ENCODE data around the gene STIM1. TPM values are rescaled to one million over a fixed set of nuclear protein-coding genes. Genes with fewer than 3 reads are reported as not detected.
A peak's percentile ranks its signal among the peaks of the same experiment; 100 is the strongest.

The STIM1 gene
- total RNA-seq, 2 experiments from 2014 or later = 55.9 to 61.1 TPM

DNA sequence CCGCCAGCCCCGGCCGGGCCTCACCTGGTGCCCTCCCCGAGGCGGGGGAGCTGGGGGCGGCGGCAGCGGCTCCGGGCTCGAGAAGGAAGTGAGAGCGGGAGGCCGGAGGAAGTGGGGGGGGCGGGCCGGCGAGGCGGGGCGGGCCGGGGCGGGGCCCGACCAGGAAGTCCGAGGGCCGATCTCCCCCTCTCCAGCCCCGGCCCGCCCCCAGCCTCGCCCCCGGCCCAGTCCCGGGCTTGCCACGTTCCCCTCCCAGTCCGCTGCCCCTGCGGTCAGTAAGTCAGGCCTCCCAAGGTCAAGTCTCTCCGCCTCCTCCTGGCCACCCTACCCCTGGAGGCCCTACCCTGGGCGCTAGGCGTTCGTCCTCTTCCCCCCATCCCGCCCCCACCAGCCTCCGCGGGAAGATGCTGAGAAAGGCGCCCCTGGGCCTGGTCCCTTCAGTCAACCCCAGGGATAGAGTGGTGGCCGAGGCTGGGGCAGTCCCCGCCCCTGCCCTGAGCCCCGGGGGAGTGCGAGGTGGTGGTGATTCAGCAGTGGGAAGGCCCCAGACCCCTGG, 14.5 kb upstream of the STIM1 start, which contains the start of gene RHOG:
RHOG (minus strand) TSS at position 90 of the 556 bp plus-strand sequence. CDS start 12,821 bp downstream, outside the sequence.
- Mint-ChIP-seq H3K27me3 (no peaks in the 10 kb centered on the region), H3K36me3 (peaks cover 27% of the 10 kb centered on the region), H3K9me3 (no peaks in the 10 kb centered on the region), H3K27ac (peak within 1 kb of the TSS; percentile 93), H3K4me1 (ENCODE audit: low read depth) (peaks cover 46% of the 10 kb centered on the region), H3K4me3 (peak within 1 kb of the TSS; percentile 92)
- ChIA-PET CTCF (interaction anchor here (0.6 to 23.7 kb wide), 18 partner anchors 8 to 256 kb away, joined by 3 to 756 read pairs (median 4); partner anchors contain the start of genes NUP98, PGAP2, RRM1 and STIM1), POLR2A (interaction anchor here (0.6 to 5.7 kb wide), 24 partner anchors 8 to 255 kb away, joined by 3 to 124 read pairs (median 4); partner anchors contain the start of genes NUP98, RRM1 and STIM1)
- intact Hi-C loops (cut with micrococcal nuclease) = loop anchor here (1.0 kb wide), 4 partner anchors 13 to 253 kb away; partner anchors contain the start of genes NUP98 and RRM1
- DNase-seq = no peak

DNA sequence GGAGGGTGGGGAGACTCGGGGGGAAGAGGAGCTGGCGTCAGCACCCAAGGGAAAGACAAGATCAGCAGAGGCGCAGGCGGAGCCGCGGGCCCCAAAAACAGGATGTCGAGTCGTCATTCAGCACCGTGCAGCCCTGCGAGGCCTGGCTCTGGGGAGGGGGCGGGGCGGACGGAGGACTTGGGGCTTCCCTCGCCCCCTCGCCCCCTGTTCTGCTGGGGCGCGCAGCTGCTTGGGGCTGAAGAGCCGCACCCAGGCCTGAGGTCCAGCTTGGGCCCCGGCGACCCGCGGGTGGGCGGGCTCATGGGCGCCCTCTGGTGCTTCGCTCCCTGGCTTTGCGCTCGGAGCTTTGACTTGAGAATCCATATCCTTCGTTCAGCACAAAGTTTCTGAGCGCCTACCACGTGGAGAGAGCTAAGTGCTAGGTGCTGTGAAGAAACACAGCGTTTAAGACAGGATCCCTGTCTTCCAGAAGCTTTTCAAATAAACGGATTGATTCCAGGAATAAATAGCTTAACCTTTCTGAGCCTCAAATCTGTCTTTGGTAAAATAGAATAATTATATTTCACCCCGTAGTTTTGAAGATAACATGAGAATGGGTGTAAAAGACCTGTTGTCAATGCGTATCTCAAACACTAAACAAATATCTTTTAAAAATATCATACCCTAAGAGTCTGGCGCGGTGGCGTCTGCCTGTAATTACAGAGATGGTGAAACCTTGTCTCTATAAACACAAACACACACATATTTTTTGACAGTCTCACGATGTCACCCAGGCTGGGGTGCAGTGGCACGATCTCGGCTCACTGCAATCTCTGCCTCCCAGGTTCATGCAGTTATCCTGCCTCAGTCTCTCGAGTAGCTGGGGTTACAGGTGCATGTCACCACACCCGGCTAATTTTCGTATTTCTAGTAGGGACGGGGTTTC, 13.8 kb upstream of the STIM1 start:
- peaks cover 42% of the 10 kb centered on the region for H3K4me1 Mint-ChIP-seq (ENCODE audit: low read depth)
- DNase-seq = peak; percentile 97
- ChIA-PET CTCF (interaction anchor here (0.6 to 23.7 kb wide), 25 partner anchors 9 to 255 kb away, joined by 3 to 756 read pairs (median 4); partner anchors contain the start of genes NUP98, PGAP2, RRM1 and STIM1), POLR2A (interaction anchor here (0.5 to 5.7 kb wide), 24 partner anchors 7 to 287 kb away, joined by 3 to 124 read pairs (median 5); partner anchors contain the start of genes NUP98, RRM1 and STIM1)
- peak overlapping the region; percentile 93 for H3K27ac Mint-ChIP-seq
- peaks cover 27% of the 10 kb centered on the region for H3K36me3 Mint-ChIP-seq
- no peaks in the 10 kb centered on the region for H3K27me3 Mint-ChIP-seq
- H3K4me3 Mint-ChIP-seq = peak overlapping the region; percentile 76
- H3K9me3 Mint-ChIP-seq = no peaks in the 10 kb centered on the region
- intact Hi-C loops (cut with micrococcal nuclease) = loop anchor here (1.0 kb wide), 4 partner anchors 13 to 253 kb away; partner anchors contain the start of genes NUP98 and RRM1

DNA sequence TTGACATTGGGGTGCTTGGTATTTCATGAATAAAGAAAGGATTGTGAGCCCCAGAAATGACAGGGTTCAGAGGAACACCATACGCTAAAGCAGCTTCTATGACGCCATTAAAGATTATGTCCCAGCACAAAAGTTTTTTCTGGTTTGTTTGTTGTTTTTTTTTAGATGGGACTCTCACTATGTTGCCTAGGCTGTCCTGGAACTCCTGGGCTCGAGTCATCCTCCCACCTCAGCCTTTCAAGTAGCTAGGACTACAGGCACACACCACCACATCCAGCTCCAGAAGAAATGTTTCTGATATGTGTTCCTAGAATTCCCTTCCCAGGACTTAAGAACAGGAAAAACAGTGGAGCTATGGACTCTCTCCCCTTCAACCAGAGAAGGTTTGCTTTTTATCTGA, 12.1 kb upstream of the STIM1 start:
- Mint-ChIP-seq H3K27me3 (no peaks in the 10 kb centered on the region), H3K36me3 (peaks cover 20% of the 10 kb centered on the region), H3K4me1 (ENCODE audit: low read depth) (peaks cover 33% of the 10 kb centered on the region), H3K9me3 (no peaks in the 10 kb centered on the region), H3K4me3 (no peak overlapping the region), H3K27ac (peak overlapping the region; percentile 64)
- ChIA-PET POLR2A (interaction anchor here (1.1 to 1.5 kb wide), 2 partner anchors 10 to 18 kb away, joined by 3 to 16 read pairs; no protein-coding TSS in a partner anchor), CTCF (interaction anchor here (10.6 to 23.7 kb wide), 2 partner anchors 8 to 227 kb away, joined by 245 to 756 read pairs; partner anchors contain the start of gene STIM1)
- no peak for DNase-seq
- intact Hi-C loops (cut with micrococcal nuclease) = no loop called here

DNA sequence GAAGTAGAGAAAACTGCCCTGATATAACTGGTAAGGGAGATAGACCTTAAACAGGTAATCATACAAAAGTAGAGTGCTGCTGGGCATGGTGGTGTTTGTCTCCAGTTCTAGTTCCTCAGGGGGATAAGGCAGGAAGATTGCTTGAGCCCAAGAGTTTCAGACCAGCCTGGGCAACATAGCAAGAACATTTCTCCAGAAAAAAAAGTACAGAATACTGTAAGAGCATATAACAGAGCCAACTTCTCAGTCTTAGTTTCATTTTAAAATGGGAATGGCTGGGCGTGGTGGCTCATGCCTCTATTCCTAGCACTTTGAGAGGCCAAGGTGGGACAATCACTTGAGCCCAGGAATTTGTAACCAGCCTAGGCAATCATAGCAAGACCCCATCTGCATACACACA, 10.2 kb upstream of the STIM1 start:
- ChIA-PET CTCF (interaction anchor here (1.0 to 23.7 kb wide), 4 partner anchors 6 to 225 kb away, joined by 4 to 756 read pairs (median 125); partner anchors contain the start of gene STIM1), POLR2A (interaction anchor here (1.6 kb wide), 1 partner anchor 10 kb away, joined by 5 read pairs; the partner anchor contains the start of gene STIM1)
- H3K4me1 Mint-ChIP-seq (ENCODE audit: low read depth) = peaks cover 36% of the 10 kb centered on the region
- H3K36me3 Mint-ChIP-seq = peaks cover under 1% of the 10 kb centered on the region
- H3K27me3 Mint-ChIP-seq = no peaks in the 10 kb centered on the region
- H3K9me3 Mint-ChIP-seq = no peaks in the 10 kb centered on the region
- intact Hi-C loops (cut with micrococcal nuclease) = no loop called here
- no peak for DNase-seq
- no peak overlapping the region for H3K27ac Mint-ChIP-seq
- H3K4me3 Mint-ChIP-seq = no peak overlapping the region

DNA sequence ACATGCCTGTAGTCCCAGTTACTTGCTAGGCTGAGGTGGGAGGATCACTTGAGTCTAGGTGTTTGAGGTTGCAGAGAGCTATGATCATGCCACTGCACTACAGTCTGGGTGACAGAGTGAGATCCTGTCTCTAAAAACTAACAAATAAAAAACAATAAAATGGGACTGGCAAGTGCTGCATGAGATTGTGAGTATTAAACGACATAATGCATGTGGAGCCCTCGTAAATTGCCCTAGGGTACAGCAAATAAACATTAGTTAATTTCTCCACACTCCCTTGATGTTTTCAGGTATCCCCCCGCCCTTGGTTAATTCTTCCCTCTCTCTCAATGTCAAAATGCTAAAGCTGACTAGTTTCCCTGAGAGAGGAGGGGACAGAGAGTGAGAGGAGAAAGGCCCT, 9.8 kb upstream of the STIM1 start:
- no peak overlapping the region for H3K4me3 Mint-ChIP-seq
- no peaks in the 10 kb centered on the region for H3K9me3 Mint-ChIP-seq
- peaks cover 36% of the 10 kb centered on the region for H3K4me1 Mint-ChIP-seq (ENCODE audit: low read depth)
- no peak for DNase-seq
- H3K27me3 Mint-ChIP-seq = no peaks in the 10 kb centered on the region
- ChIA-PET CTCF (interaction anchor here (1.0 to 23.7 kb wide), 3 partner anchors 9 to 224 kb away, joined by 4 to 756 read pairs (median 5); no protein-coding TSS in a partner anchor), POLR2A (interaction anchor here (1.6 kb wide), 1 partner anchor 9 kb away, joined by 5 read pairs; the partner anchor contains the start of gene STIM1)
- H3K27ac Mint-ChIP-seq = no peak overlapping the region
- H3K36me3 Mint-ChIP-seq = no peaks in the 10 kb centered on the region
- intact Hi-C loops (cut with micrococcal nuclease) = no loop called here

DNA sequence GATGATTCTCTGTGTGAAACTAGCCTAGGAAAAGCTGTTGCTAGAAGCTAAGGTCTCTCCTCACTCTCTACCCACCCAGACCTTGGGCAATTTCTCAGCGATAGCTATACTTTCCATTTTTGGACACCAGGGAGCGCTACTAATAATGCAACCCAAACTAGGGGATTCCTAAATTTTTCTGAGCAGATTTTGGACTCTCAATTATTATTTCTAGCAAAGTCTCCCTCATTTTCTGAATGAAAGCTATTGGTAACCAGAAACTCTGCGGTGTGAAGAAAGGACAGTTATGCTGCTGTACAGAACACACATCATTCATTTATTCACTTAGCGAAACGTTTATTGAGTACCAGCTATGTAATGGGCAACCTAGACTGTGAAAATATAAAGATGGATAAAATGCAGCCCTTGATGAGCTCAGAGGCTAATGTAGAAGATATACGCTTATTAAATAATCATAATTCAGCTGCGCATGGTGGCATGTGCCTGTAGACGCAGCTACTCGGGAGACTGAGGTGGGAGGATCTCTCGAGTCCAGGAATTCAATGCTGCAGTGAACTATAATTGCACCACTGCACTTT, 6.1 kb upstream of the STIM1 start:
- intact Hi-C loops (cut with micrococcal nuclease) = loop anchor here (1.0 kb wide), 1 partner anchor 223 kb away; no protein-coding TSS in a partner anchor
- H3K4me1 Mint-ChIP-seq (ENCODE audit: low read depth) = peaks cover 37% of the 10 kb centered on the region
- H3K36me3 Mint-ChIP-seq = no peaks in the 10 kb centered on the region
- POLR2A ChIA-PET = interaction anchor here (0.7 to 2.9 kb wide), 3 partner anchors 9 to 223 kb away, joined by 3 to 8 read pairs (median 3); partner anchors contain the start of gene RHOG
- H3K27me3 Mint-ChIP-seq = no peaks in the 10 kb centered on the region
- DNase-seq = peak; percentile 42
- CTCF ChIA-PET = interaction anchor here (0.7 to 23.7 kb wide), 58 partner anchors 8 to 256 kb away, joined by 3 to 756 read pairs (median 4); partner anchors contain the start of genes NUP98 and RHOG
- no peaks in the 10 kb centered on the region for H3K9me3 Mint-ChIP-seq
- H3K27ac Mint-ChIP-seq = peak overlapping the region; percentile 34
- H3K4me3 Mint-ChIP-seq = no peak overlapping the region

DNA sequence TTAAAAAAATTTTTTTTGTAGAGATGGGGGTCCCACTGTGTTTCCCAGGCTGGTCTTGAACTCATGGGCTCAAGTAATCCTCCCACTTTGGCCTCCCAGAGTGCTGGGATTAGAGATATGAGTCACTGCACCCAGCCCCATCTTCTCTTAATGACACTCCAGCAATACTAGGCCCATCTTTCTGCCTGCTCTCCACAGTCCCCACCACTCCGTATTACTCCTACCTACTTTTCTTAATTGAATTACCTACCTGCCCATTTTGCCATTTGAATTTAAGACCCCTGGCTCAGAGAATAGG, 2.0 kb upstream of the STIM1 start:
- Mint-ChIP-seq H3K36me3 (peaks cover 4% of the 10 kb centered on the region), H3K4me3 (peak overlapping the region; percentile 85), H3K9me3 (no peaks in the 10 kb centered on the region), H3K27me3 (no peaks in the 10 kb centered on the region), H3K27ac (peak overlapping the region; percentile 99), H3K4me1 (ENCODE audit: low read depth) (peaks cover 46% of the 10 kb centered on the region)
- intact Hi-C loops (cut with micrococcal nuclease) = no loop called here
- DNase-seq = no peak
- CTCF ChIA-PET = interaction anchor here (0.7 to 23.7 kb wide), 22 partner anchors 13 to 243 kb away, joined by 3 to 756 read pairs (median 17); partner anchors contain the start of genes NUP98, RHOG and RRM1
- POLR2A ChIA-PET = interaction anchor here (1.0 to 4.2 kb wide), 6 partner anchors 10 to 212 kb away, joined by 3 to 124 read pairs (median 14); partner anchors contain the start of gene RHOG

DNA sequence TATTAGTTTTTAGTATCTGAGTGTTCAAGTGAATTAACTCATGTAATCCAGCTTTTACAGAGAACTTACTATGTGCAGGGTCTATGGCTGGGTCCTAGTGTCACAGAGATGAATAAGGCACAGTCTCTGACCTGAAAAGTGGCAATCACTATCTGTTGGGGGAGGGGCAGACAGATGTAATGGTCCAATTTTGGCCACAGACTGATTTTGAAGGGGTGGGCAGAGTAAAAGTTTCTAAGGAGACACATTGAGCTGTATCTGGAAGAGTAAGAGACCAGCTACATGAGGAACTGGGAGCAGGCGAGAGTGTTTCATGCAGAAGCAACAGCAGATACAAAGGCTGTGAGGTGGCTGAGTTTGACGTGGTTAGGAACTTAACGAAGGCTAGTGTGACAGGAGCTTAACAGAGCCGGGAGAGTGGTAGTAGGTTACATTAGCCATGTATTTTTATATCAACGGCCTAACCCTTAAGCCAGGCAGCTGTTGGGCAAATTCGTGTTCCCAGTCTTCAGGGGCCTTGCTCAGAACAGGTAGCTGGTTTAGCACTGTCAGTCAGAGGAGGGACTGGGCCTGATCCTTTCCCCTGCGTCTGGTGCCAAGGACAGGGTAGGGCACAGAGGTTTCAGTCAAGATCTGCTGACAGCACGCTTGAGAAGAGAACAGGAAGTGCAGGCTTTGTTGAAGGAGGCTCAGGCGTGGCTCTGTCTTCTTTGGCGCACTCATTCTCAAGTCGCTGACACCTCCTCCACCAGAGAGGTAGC, 1.4 kb upstream of the STIM1 start:
- DNase-seq = peak; percentile 85
- POLR2A ChIA-PET = interaction anchor here (0.7 to 4.2 kb wide), 25 partner anchors 8 to 241 kb away, joined by 3 to 124 read pairs (median 5); partner anchors contain the start of genes NUP98 and RHOG
- intact Hi-C loops (cut with micrococcal nuclease) = loop anchor here (1.0 to 2.0 kb wide), 10 partner anchors 13 to 240 kb away; partner anchors contain the start of gene RRM1
- Mint-ChIP-seq H3K27me3 (no peaks in the 10 kb centered on the region), H3K9me3 (no peaks in the 10 kb centered on the region), H3K4me1 (ENCODE audit: low read depth) (peaks cover 47% of the 10 kb centered on the region), H3K4me3 (peak overlapping the region; percentile 85), H3K27ac (peak overlapping the region; percentile 99), H3K36me3 (peaks cover 4% of the 10 kb centered on the region)
- CTCF ChIA-PET = interaction anchor here (0.6 to 23.7 kb wide), 65 partner anchors 8 to 242 kb away, joined by 3 to 756 read pairs (median 7); partner anchors contain the start of genes NUP98, RHOG and RRM1

DNA sequence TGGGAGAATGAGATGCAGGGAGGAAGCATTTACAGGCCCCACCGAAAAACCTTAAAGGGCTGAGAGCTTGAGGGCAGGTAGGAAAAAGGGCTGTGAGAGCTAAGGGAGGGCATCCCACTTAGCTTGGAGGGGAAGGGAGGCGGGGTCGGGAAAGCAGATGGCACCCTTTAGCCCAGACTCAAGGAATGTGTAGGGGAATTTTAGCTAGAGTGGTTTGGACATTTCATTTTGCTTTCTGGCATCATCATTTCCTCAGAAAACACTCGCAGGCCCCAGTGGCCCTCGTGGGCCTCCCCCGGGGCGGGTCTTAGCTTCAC, 846 bp upstream of the STIM1 start:
- CTCF ChIA-PET = interaction anchor here (0.6 to 23.7 kb wide), 67 partner anchors 9 to 262 kb away, joined by 3 to 756 read pairs (median 7); partner anchors contain the start of genes NUP98, RHOG and RRM1
- POLR2A ChIA-PET = interaction anchor here (0.5 to 4.2 kb wide), 28 partner anchors 8 to 241 kb away, joined by 3 to 124 read pairs (median 5); partner anchors contain the start of genes NUP98 and RHOG

More for the DNA sequence above, 846 bp upstream of the STIM1 start:
- H3K27me3 Mint-ChIP-seq = no peaks in the 10 kb centered on the region
- intact Hi-C loops (cut with micrococcal nuclease) = loop anchor here (1.0 to 2.0 kb wide), 10 partner anchors 13 to 240 kb away; partner anchors contain the start of gene RRM1
- H3K27ac Mint-ChIP-seq = peak overlapping the region; percentile 99
- peaks cover 4% of the 10 kb centered on the region for H3K36me3 Mint-ChIP-seq
- H3K4me3 Mint-ChIP-seq = peak overlapping the region; percentile 85
- peaks cover 48% of the 10 kb centered on the region for H3K4me1 Mint-ChIP-seq (ENCODE audit: low read depth)
- no peak for DNase-seq
- H3K9me3 Mint-ChIP-seq = no peaks in the 10 kb centered on the region

Data from activated CD4-positive, alpha-beta memory T cell treated with anti-CD3 and anti-CD28 coated beads for 36 hours (primary cell).